ENCODE measurements around the gene PDGFRA.
A peak's percentile ranks its signal among the peaks of the same experiment; 100 is the strongest.

Gene PDGFRA

DNA sequence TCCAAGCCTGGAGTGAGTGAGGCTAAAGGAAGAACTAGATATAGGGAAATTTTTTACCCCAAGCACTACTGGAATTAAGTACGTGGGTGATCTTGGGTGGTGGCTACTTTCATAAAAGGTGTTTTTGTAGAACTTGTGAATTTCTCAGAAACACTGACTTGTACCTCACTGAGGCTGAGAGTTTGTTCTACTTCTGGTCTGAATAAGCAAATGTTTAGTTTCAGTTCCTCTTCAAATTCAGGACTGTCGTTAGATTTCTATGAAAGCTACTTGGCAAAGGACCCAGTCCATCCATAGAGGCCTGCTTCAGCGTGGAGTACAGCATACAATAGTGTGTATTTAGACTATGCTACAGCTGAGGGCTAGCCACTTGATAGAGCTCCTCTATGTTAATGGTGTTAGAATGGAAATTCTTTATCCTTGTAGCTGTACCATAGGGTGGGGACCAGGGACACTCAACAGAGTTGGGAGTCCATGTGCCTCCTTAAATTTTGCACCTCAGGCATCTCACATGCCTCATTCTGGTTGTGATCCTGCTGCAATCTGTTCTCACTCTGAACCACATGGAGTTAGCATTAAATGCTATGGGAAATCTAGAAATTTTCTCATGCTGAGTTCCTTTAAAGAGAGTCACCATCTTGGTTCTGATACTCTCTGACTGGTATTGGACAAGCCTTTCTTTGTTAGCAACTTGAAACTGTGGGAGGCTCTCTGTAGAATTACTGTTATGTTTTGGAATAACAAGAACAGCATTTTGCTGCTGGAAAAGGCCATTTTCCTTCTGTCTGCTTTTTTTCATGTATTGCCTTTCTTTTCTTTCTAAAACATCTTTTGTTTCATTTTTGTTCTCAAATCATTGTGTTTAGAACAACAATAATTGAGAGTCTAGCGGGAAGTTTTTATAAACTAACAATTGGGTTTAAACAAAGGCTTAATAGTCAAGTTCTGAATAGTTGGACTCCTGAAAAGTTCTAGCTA is 86.8 kb downstream of the PDGFRA start:
- H3K4me3 ChIP-seq (ENCODE audit: low read length), result no peak overlapping the region
- no peak for DNase-seq (ENCODE audit: low read depth)
- TF ChIP-seq, protein P1, sequence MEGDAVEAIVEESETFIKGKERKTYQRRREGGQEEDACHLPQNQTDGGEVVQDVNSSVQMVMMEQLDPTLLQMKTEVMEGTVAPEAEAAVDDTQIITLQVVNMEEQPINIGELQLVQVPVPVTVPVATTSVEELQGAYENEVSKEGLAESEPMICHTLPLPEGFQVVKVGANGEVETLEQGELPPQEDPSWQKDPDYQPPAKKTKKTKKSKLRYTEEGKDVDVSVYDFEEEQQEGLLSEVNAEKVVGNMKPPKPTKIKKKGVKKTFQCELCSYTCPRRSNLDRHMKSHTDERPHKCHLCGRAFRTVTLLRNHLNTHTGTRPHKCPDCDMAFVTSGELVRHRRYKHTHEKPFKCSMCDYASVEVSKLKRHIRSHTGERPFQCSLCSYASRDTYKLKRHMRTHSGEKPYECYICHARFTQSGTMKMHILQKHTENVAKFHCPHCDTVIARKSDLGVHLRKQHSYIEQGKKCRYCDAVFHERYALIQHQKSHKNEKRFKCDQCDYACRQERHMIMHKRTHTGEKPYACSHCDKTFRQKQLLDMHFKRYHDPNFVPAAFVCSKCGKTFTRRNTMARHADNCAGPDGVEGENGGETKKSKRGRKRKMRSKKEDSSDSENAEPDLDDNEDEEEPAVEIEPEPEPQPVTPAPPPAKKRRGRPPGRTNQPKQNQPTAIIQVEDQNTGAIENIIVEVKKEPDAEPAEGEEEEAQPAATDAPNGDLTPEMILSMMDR (IDR thresholded peaks at IDR 0.05; ENCODE audit: insufficient read depth, low read depth, low read length, missing control alignments), result no peak

DNA sequence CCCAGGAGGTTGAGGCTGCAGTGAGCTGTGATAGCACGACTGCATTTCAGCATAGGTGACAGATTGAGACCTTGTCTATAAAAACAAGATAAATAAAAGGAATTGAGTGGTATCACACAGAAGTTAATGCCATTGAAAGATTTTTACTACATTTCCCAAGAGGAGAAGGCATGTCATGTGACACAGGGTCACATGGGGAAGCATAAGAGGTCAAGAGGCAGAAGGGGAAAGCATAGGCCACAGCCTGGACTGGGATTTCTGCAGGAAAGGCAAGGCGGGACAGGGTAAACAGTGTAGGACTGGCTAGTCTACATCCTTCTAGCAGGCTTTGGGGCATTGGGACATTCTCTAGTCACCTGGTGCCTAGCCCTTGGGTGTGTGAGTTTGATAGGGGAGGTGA is 88.6 kb downstream of the PDGFRA start:
- TF ChIP-seq, protein P1 (IDR thresholded peaks at IDR 0.05; ENCODE audit: insufficient read depth, low read depth, low read length, missing control alignments), result no peak
- DNase-seq (ENCODE audit: low read depth), result no peak
- no peak overlapping the region for H3K4me3 ChIP-seq (ENCODE audit: low read length)

DNA sequence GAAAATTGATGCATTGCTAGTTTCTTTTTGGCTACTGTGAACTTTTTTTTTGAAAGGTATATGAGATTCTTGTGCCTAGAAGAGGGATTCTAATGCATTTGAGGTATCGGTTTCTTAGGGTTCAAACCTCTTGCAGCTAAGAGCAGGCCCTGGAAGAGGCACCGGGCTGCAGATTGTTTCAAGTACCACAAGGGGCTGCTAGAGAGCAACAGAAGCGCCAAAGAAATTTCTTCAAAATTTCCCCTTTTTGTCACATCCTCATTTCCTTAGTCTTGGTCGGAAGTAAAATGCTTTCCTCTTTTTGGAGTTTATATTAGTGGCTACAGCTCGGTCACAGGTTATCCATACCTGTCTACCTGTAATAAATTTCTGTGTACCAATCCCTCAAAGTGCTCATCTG is 89.8 kb downstream of the PDGFRA start:
- peak; percentile 63 for DNase-seq (ENCODE audit: low read depth)
- no peak overlapping the region for H3K4me3 ChIP-seq (ENCODE audit: low read length)
- TF ChIP-seq, protein P1 (IDR thresholded peaks at IDR 0.05; ENCODE audit: insufficient read depth, low read depth, low read length, missing control alignments), result peak; percentile 87

DNA sequence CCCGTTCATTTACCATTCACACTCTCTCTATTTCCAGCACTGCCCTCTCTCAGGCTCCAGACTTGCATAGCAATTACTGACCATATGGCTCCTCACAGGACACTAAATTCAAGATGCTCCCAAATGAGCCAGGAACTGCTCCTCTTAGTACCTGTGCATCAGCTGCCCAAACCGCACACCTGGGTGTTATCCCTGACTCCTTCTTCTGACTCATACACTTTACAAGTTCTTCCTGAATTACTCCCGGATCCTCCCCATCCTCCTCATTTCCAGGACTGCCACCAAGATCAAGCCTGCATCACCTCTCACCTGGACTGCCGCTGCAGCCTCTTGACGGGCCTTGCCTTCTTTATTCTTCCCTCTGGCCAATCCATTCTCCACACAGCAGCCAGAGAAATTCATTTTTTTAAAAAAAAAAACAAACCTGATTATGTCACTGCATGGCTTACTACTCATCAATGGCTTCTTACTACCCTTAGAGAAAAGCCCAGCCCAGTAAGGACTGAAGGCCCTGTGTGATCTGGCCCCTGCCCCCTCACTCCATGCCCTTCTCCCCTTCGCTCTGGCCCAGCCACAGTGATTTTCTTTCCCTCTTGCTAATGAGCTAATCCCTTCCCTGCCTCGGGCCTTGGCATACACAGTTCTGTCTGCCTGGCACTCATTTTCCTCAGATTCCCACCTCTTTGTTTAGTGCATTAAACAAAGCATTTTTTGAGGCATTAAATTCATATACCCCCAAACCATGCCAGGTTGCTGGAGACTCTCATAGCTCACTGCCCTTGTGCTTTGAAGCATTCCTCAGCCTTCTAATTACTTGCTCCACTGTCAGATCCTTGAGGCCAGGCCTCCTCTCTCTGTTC is 92.0 kb downstream of the PDGFRA start:
- peak; percentile 77 for DNase-seq (ENCODE audit: low read depth)
- TF ChIP-seq, protein P1 (IDR thresholded peaks at IDR 0.05; ENCODE audit: insufficient read depth, low read depth, low read length, missing control alignments), result no peak
- H3K4me3 ChIP-seq (ENCODE audit: low read length), result no peak overlapping the region

DNA sequence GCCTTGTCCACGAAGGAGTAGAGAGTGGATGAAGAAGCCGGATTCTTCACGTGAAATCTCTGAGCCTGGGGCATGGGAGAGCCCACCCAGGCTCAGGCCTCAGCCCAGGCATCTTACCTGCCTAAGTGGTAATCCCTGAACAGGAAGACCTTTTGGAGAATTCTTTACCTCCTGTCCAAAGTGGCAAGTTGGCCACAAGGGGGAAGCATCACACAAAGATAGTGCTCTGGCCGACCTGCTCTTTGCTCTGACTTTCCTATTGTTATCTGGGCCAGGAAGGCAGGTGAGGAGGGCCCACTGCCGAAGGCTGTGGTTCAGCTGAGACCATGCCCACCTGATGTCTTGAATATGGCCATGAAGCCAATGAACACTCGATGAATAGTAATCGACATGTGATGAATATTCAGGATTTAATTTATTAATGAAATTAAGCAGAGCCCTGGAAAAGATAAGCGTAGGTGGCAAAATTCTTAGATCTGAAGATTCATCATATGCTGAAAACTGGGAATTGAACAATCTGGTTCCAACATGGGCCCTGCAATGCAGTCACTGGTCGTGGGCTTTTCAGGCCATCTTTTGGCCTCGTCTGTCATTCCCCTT is 93.8 kb downstream of the PDGFRA start:
- TF ChIP-seq, protein P1 (IDR thresholded peaks at IDR 0.05; ENCODE audit: insufficient read depth, low read depth, low read length, missing control alignments), result peak; percentile 83
- DNase-seq (ENCODE audit: low read depth), result peak; percentile 79
- no peak overlapping the region for H3K4me3 ChIP-seq (ENCODE audit: low read length)

DNA sequence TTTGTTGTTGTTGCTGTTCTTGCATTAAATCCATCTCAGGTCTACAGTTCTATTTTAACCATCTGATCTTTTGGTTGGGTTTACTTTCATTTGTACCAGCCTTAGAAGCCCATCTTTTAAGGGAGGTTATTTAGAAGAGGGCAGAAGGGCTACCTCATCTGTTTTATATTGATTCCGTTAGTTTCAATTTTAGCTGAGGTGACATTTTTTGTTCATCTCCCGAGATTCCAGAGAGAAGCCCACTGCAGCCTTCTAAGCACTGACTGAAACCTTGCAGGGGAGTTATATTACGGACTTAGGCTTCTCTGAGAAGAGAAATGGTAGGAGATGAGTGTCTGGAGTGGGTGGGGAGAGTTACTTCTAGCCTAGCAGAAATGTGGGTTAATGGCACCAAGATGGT is 101.8 kb downstream of the PDGFRA start:
- TF ChIP-seq, protein P1 (IDR thresholded peaks at IDR 0.05; ENCODE audit: insufficient read depth, low read depth, low read length, missing control alignments), result no peak
- no peak overlapping the region for H3K4me3 ChIP-seq (ENCODE audit: low read length)
- DNase-seq (ENCODE audit: low read depth), result no peak
